HG02885 (cell line): ENCODE results near the gene PLXNA2.

ENCODE experiments used
- ATAC-seq: cut with Tn5 transposase; IDR thresholded peaks from one replicate; pipeline ENCODE4 v1.9.1; 2021; ENCODE audit warnings: mild to moderate bottlenecking; ENCODE audit not compliant: unreplicated experiment, poor library complexity

The PLXNA2 gene

GRCh38 chr1:208227366-208227765 lies 16.8 kb downstream of the PLXNA2 start:
- no peak for ATAC-seq

DNA sequence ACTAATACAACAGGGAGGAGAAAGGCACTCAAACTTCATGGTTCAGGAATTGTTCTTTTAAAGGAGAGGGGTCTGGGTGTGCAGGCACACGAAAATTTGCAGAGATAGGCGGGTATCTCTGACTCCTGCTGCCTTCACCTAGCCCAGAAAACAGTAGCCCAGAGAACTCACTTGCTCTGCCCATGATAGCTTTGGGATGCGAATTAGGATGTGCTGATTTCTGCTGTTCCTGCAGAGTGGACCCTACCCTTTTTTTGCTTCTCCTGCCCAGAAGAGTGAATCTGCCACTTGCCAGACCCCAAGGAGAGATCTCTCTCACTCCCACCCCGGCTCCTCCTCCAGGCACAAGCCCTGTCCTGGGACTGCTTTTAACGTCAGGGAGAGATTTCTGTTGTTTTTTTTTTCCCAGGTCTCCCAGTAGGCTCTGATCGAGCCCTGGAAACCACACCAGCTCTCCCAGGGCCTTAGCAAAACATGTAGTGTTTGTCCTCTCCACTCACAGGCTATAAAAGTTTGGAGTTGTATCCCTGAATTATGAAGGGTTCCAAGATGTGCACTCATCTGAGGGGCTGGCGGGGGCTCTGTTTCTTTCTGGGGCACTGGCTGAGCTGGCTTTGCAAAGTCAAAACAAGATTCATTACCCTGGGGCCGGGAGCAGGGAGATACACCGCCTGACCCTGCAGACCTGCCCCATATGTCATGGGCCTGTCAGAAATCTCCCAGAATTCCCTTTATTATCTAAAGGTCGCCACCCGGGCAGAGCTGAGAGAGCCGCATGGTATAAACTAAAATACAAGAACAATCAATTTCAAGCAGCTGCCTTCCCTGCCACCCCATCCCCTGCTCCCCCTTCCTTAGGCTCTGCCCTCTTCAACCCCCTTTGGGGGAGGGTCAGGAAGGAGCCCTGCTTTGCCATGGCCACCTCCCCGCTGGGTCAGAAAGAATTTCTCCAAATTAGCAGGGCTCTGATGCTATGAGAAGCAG lies 17.9 kb downstream of the PLXNA2 start:
- no peak for ATAC-seq

DNA sequence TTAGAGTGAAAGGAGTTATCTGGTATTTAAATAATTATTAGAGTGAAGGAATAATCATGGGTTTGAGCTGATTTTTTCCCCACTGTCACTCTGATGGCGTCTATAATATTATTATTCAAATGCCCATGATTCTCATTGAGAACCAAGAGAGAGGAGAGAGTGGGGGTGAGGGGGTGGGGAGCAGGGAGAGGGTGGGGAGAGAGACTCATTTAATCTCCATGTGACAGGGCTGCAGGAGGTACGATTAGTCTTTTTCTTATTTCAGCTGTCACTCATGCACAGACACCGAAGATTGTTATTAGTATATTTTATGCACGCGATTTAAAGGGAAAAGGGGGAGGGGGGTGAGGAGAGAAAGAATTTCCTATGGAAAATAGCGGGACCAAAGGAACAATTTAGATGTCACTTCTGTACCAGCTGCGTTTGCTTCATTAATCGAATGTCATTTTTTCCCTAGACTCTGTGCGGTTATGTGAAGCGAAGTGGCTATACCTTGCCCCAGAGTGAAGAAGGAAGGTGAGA lies 19.9 kb downstream of the PLXNA2 start:
- ATAC-seq: no peak

- ATAC-seq: no peak
Measured at GRCh38 chr1:208223136-208223535, 21.0 kb downstream of the PLXNA2 start.

DNA sequence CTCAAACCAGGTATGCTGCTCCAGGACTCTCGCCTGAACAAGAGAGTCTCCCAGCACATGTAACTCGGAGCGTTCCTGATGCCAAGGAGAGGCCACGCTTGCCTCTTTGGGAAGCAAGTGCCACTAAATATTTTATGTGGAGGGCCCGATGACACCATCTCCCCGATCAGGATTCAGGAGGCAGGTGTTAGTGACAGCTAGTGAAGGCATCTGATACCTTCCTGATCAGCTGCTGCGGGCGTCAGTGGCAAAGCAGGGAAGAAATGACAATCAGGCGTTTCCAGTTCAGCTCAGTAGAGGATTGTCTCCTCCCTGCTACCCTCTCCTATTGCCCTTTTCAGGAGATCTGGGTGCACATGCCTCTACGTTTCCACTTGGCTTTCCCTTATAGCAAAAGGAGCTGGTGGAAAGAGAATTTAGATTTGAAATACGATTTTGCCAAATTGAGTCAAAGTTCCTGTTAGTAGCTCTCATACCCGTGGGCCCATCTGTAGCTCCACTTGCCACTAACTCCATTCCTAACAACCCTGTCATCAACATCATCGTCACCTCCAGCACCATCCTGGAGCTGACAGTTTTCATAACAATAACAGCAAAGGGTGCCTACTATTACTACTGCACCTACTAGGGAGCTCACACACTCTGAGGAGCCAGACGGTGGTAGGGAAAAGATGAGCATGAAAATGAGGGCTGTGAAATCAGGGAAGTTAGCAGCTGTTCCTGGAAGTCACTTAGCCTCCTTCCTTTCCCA lies 21.6 kb downstream of the PLXNA2 start:
- ATAC-seq: no peak

GRCh38 chr1:208221291-208221622 lies 22.9 kb downstream of the PLXNA2 start:
- ATAC-seq: no peak

- ATAC-seq: no peak
Measured at GRCh38 chr1:208219659-208220282, 24.4 kb downstream of the PLXNA2 start.

GRCh38 chr1:208219098-208219658 lies 25.0 kb downstream of the PLXNA2 start:
- ATAC-seq: no peak

DNA sequence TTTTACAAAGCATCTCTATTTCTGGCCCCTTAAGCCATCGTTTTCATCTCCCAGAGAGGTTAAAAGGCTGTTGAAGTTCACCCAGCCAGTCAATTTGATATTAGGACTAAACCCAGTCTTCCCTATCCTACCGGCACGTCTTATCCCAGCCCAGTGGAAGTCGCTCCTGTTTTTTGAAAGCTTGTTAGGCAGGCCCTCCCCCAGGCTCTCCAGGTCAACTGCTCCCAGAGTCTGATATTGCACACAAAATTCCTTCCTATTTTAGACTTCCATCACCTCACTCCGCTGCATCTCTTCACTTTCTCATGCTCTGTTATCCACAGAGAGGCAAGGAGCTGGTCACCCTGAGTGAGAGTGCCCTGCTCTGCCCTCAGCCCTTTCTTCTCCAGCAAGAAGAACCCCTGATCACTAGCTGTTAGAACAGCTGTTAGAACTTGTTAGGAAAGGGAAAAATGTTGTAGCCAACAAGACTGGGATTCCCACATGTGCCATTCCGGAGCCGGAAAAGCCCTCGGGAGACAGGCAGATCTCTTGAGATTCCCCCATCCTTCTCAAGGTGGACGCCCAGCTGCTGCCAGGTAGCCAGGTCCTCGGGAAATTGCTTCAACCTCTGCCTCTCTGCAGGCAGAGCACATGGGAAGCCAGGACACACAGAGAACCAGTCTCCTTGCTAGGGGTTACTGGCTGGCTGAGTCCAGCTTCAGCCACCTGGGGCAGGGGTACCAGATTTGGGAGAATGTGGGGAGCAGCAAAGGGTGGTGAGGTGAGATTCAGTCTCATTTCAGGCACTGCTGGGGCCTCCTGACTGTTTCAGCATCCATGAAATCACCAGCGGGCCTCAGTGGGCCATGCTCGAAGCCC lies 25.7 kb downstream of the PLXNA2 start:
- ATAC-seq: no peak

GRCh38 chr1:208217781-208218180 lies 26.4 kb downstream of the PLXNA2 start:
- ATAC-seq: no peak

- no peak for ATAC-seq
Measured at GRCh38 chr1:208216806-208217205, 27.4 kb downstream of the PLXNA2 start.

DNA sequence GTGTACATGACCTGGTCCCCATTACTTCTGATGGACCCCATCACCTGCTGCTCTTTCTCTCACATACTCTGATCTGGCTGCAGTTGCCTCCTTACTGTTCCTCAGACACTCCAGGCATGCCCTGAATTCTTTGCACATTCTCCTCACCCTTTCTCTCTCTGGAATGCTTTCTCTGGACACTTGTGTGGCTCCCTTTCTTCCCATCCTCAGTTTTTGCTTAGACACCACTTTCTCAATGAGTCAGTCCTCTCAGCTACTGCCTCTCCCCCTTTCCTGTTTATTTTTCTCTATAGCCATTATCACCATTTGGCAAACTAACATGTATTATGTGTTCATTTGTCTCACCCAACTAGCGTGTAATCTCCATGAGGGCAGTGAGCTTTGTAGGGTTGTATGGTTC lies 28.1 kb downstream of the PLXNA2 start:
- ATAC-seq: no peak

DNA sequence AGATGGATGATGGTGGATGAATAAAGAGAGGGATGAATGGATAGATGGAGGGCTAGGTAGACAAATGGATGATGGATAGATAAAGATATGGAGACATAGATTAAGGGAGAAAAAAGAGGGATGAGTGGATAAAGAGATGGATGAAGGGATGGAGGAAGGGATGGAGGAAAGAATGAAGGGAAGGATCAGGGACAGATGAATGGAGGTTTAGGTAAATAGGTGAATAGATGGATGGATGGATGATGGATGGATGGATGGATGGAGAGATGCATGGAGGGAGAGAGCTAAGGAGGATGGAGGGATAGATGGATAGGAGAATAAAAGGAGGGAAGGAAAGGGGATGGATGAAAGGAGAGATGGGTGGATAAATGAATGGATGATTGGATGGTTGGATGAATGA lies 28.8 kb downstream of the PLXNA2 start:
- no peak for ATAC-seq

DNA sequence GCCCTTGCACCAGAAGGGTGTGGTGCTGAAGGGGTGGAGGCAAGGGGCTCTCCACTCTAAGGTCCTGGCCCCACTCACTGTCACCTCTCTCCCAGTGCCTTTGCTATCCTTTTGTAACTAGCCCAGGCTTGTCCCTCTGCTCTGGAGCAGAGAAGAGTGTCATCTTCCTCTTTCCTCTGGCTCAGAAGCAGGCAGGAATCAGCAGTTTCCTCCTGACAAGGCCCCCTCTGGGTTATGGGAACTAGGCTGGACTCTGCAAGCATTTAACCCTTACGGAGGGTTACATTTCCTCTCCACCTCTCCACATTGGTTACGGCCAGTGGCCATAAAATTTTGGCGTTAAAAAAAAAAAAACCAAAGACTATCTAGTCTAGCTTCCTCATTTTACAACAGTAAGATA lies 30.4 kb downstream of the PLXNA2 start:
- ATAC-seq: no peak

- ATAC-seq: no peak
Measured at GRCh38 chr1:208212893-208213292, 31.3 kb downstream of the PLXNA2 start.

GRCh38 chr1:208211921-208212843 lies 32.0 kb downstream of the PLXNA2 start:
- ATAC-seq: no peak

GRCh38 chr1:208209896-208210589 lies 34.1 kb downstream of the PLXNA2 start:
- no peak for ATAC-seq

- no peak for ATAC-seq
Measured at GRCh38 chr1:208209286-208209685, 34.9 kb downstream of the PLXNA2 start.
